Spinal cord (tissue), 10 donors: ENCODE measurements around the gene ZNF366. TPM values are rescaled to one million over a fixed set of nuclear protein-coding genes. Genes with fewer than 3 reads are reported as not detected.
"Not testable (repeated sequence)": the region's sequence is repeated elsewhere in the genome, so short reads cannot be mapped to it uniquely, and the experiment has no call there.

Experiments
- DNase-seq, 6 donors: peaks; one replicate each; pipeline versions ENCODE4 v3.0.0 to v3.0.0-alpha.2; 2013 to 2015; ENCODE audit warnings: low spot score in 6 of 6, low read depth in 4 of 6
- H3K27ac ChIP-seq: one replicate; pipeline ENCODE4 v1.5.1; 2013; ENCODE audit warnings: low read depth, low read length, control low read depth
- H3K27me3 ChIP-seq: one replicate; pipeline ENCODE4 v1.6.1; 2013; ENCODE audit warnings: low read length; ENCODE audit not compliant: control insufficient read depth, insufficient read depth
- H3K36me3 ChIP-seq: one replicate; pipeline ENCODE4 v1.6.1; 2013; ENCODE audit warnings: low read length; ENCODE audit not compliant: control insufficient read depth, insufficient read depth
- H3K4me1 ChIP-seq: one replicate; pipeline ENCODE4 v1.6.1; 2013; ENCODE audit warnings: low read length; ENCODE audit not compliant: control insufficient read depth, insufficient read depth
- H3K4me3 ChIP-seq: one replicate; pipeline ENCODE4 v1.5.1; 2013; ENCODE audit warnings: low read depth, low read length, control low read depth
- H3K9me3 ChIP-seq: one replicate; pipeline ENCODE4 v1.6.1; 2013; ENCODE audit warnings: low read length; ENCODE audit not compliant: control insufficient read depth, insufficient read depth
- WGBS: methylation state at CpG from one replicate; pipeline ENCODE4 v1.1.5; 2013; ENCODE audit warnings: missing lambda C conversion rate; ENCODE audit not compliant: insufficient coverage; 5-methylcytosine and 5-hydroxymethylcytosine counted together
- polyA plus RNA-seq, 2 donors: library from polyadenylated mRNA; unstranded; fragments of 120-200 nt; gene quantifications; one replicate each; pipeline ENCODE4 v1.2.1, GENCODE V29; 2013; ENCODE audit not compliant: insufficient read length in 2 of 2
- total RNA-seq, 2 donors: library from RNA; depleted of rRNA in 1 of 2; stranded (reverse); fragments of 120-200 nt in 1 of 2; fragments of >200 nt in 1 of 2; gene quantifications; one replicate each; pipeline versions ENCODE4 v1.2.3 to v1.2.4, GENCODE V29; 2013 to 2014
- donor health status: healthy.

ZNF366 gene
- total and polyA plus RNA-seq, 4 donors: 1.7 to 4.3 (median 3.4) TPM

GRCh38 chr5:72408127-72408526 is 99.1 kb downstream of the ZNF366 start:
- H3K36me3 ChIP-seq: no peaks in the 10 kb centered on the region
- WGBS: 56% methylated on average over 2 of the region's 5 CpGs

GRCh38 chr5:72407541-72407940 is 99.7 kb downstream of the ZNF366 start:
- no peaks in the 10 kb centered on the region for H3K27me3 ChIP-seq
- H3K36me3 ChIP-seq: no peaks in the 10 kb centered on the region
- WGBS: 80% methylated on average over 1 of the region's 2 CpGs
- no peaks in the 10 kb centered on the region for H3K9me3 ChIP-seq
- no peaks in the 10 kb centered on the region for H3K4me1 ChIP-seq
- no peak overlapping the region for H3K4me3 ChIP-seq
- no peak for DNase-seq
- no peak overlapping the region for H3K27ac ChIP-seq

More at GRCh38 chr5:72408127-72408526, 99.1 kb downstream of the ZNF366 start:
- Histone ChIP-seq H3K4me3 (no peak overlapping the region), H3K9me3 (no peaks in the 10 kb centered on the region), H3K27me3 (no peaks in the 10 kb centered on the region), H3K27ac (no peak overlapping the region), H3K4me1 (no peaks in the 10 kb centered on the region)
- DNase-seq: no peak

- H3K4me3 ChIP-seq: no peak overlapping the region
- no peaks in the 10 kb centered on the region for H3K9me3 ChIP-seq
- H3K27ac ChIP-seq: no peak overlapping the region
- H3K4me1 ChIP-seq: no peaks in the 10 kb centered on the region
- no CpG with 5 or more reads among the region's 3 CpGs for WGBS
- no peaks in the 10 kb centered on the region for H3K27me3 ChIP-seq
- H3K36me3 ChIP-seq: no peaks in the 10 kb centered on the region
- DNase-seq: no peak
Observed at GRCh38 chr5:72407078-72407477, 100.1 kb downstream of the ZNF366 start.

GRCh38 chr5:72404771-72405170 is 102.4 kb downstream of the ZNF366 start:
- not testable (repeated sequence) for DNase-seq, H3K27ac ChIP-seq, H3K4me1 ChIP-seq, H3K36me3 ChIP-seq, H3K9me3 ChIP-seq, H3K4me3 ChIP-seq, H3K27me3 ChIP-seq
- WGBS: no CpG with 5 or more reads among the region's 3 CpGs

- no peak overlapping the region for H3K27ac ChIP-seq
- WGBS: 100% methylated on average over 1 of the region's 4 CpGs
- no peaks in the 10 kb centered on the region for H3K36me3 ChIP-seq
Observed at GRCh38 chr5:72402959-72403628, 104.1 kb downstream of the ZNF366 start.

GRCh38 chr5:72402381-72402890 is 104.8 kb downstream of the ZNF366 start:
- no peaks in the 10 kb centered on the region for H3K4me1 ChIP-seq
- no CpG with 5 or more reads among the region's 2 CpGs for WGBS
- H3K9me3 ChIP-seq: peaks cover 3% of the 10 kb centered on the region
- no peak overlapping the region for H3K4me3 ChIP-seq
- no peaks in the 10 kb centered on the region for H3K36me3 ChIP-seq
- no peaks in the 10 kb centered on the region for H3K27me3 ChIP-seq
- no peak for DNase-seq
- H3K27ac ChIP-seq: no peak overlapping the region

More at GRCh38 chr5:72402959-72403628, 104.1 kb downstream of the ZNF366 start:
- Histone ChIP-seq H3K27me3 (no peaks in the 10 kb centered on the region), H3K9me3 (peaks cover 3% of the 10 kb centered on the region), H3K4me3 (no peak overlapping the region), H3K4me1 (no peaks in the 10 kb centered on the region)
- no peak for DNase-seq

GRCh38 chr5:72400950-72401349 is 106.3 kb downstream of the ZNF366 start:
- H3K27ac ChIP-seq: no peak overlapping the region
- no peaks in the 10 kb centered on the region for H3K36me3 ChIP-seq
- H3K9me3 ChIP-seq: peaks cover 3% of the 10 kb centered on the region
- H3K4me1 ChIP-seq: no peaks in the 10 kb centered on the region
- DNase-seq: no peak
- no peak overlapping the region for H3K4me3 ChIP-seq
- no CpG with 5 or more reads among the region's 1 CpG for WGBS
- H3K27me3 ChIP-seq: no peaks in the 10 kb centered on the region

GRCh38 chr5:72397836-72398235 is 109.4 kb downstream of the ZNF366 start:
- Histone ChIP-seq H3K27me3 (no peaks in the 10 kb centered on the region), H3K4me1 (no peaks in the 10 kb centered on the region), H3K9me3 (peaks cover 3% of the 10 kb centered on the region), H3K4me3 (no peak overlapping the region), H3K27ac (no peak overlapping the region), H3K36me3 (no peaks in the 10 kb centered on the region)
- WGBS: 57% methylated on average over 1 of the region's 6 CpGs
- no peak for DNase-seq

- Histone ChIP-seq H3K4me3 (no peak overlapping the region), H3K27ac (no peak overlapping the region), H3K27me3 (no peaks in the 10 kb centered on the region), H3K9me3 (no peaks in the 10 kb centered on the region), H3K4me1 (no peaks in the 10 kb centered on the region), H3K36me3 (no peaks in the 10 kb centered on the region)
- DNase-seq: no peak
- WGBS: no CpG with 5 or more reads among the region's 2 CpGs
Observed at GRCh38 chr5:72394688-72395087, 112.5 kb downstream of the ZNF366 start.

- no peaks in the 10 kb centered on the region for H3K27me3 ChIP-seq
- H3K9me3 ChIP-seq: no peaks in the 10 kb centered on the region
- no peak for DNase-seq
- H3K4me3 ChIP-seq: no peak overlapping the region
- no peaks in the 10 kb centered on the region for H3K36me3 ChIP-seq
- no peaks in the 10 kb centered on the region for H3K4me1 ChIP-seq
- no peak overlapping the region for H3K27ac ChIP-seq
Observed at GRCh38 chr5:72393052-72393451, 114.2 kb downstream of the ZNF366 start.
